Measurements from ENCODE around the gene EPN1.
A peak's percentile ranks its signal among the peaks of the same experiment; 100 is the strongest.

The EPN1 gene

DNA sequence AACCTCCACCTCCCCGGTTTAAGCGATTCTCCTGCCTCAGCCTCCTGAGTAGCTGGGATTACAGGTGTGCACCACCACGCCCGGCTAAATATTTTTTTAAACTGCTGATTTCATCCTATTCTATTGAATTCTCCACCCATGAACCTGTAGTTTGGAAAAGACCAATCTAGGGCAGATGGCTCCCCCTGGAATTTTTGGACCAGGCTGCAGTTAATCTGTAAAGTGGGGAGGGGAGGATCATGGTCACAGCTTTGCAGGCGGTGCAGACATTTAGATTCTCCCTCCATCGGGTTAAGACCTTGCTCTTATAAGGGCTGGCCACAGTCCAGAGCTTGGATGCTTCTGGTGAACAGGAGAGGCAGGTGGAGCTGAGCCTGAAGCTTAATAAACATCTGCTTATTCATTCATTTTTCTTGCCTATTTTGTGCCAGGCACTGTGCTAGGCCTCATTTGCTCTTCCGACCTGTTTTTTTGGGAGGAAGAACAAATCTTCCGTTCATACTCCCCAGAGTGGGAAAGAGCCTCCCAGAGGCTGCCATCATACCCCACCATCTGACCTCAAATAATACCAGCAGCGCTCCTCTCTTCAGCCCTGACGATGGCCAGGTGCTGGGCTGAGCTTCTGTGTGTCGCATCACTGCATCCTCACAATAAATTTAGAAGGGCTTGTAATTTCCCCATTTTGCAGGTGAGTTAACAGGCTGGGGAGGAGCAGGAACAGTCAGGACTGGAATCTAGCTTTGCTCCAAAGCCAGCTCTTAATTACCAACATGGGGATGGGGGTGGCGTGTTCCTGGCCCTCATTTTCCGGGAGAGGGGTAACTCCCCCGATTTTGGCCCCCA is 27.9 kb upstream of the EPN1 start:
- DNase-seq (ENCODE audit: low read depth in 3 of 3), result no peak

DNA sequence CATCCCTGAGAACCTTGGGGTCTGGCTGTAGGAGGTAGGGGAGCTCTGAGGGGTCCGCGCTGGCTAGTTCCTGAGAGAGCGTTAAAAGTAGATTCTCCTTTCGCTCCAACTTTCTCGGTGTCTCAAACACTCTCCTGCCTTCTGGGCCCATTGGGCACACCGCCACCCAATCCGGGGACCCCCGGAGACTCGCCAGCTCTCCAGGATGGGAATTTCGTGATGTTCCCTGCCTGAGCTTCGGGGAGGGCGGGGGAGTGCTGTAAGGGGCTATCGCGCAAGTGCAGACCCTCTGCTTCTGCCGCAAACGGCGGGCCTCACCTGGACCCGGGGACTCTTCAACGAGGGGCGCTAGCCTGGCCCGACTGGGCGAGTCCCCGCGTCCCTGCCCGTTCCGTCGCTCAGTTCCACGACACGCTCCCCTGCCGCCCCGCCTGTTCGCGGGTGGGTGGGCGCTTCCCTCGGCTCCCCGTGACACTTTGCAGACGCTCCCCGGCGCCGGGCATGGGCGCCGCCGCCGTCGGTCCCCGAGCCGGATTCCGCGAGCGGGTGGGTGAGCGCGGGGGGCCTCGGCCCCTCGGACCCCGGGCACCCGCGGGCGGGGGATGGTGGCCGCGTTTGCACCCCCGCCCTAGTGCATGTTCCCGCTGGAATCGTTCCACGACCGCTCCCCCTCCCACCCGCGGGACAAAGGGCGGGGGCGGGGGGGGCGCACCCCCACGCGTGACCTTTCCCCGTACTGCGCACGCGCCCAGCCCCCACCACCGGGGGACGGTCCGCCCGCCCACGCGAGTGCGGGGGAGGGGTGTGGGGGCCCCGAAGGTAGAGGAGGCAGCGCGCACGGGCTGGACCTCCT is 27.1 kb upstream of the EPN1 start, which contains the start of gene CCDC106:
Gene CCDC106 (plus strand): TSS at position 481 of the 853 bp plus-strand sequence. CDS start 835 bp downstream, outside the sequence.
- no peak for DNase-seq (ENCODE audit: low read depth in 3 of 3)

DNA sequence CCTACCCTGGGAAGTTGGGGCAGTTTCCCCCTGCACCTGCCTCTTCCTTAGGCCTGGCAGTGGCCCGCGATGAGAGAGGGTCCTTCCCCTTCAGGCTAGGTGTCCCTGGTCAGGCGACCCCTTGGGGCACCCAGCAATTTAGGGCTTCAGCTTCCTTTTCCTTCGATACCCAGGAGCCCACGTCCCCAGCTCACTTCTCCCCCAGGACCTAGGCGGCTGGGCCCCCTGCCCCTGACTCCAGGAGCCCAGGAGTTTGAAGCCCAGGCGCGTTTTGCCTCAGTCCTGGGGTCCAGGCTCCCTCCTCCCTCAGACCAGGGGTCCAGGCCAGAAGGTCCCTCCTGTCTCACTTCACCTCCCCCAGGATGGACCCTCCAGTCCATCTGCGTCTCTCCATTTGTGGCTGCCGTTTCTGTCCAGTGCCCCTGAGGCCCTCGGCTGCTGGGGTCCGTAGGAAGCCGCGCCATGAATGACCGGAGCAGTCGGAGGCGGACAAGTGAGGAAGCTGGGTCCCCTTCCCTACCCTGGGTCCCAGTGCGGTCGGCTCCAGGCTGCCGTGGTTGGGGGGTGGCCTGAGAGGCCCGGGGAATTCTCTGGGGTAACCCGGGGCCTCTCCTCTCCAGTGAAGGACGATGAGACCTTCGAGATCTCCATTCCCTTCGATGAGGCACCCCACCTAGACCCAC is 26.3 kb upstream of the EPN1 start:
- no peak for DNase-seq (ENCODE audit: low read depth in 3 of 3)

DNA sequence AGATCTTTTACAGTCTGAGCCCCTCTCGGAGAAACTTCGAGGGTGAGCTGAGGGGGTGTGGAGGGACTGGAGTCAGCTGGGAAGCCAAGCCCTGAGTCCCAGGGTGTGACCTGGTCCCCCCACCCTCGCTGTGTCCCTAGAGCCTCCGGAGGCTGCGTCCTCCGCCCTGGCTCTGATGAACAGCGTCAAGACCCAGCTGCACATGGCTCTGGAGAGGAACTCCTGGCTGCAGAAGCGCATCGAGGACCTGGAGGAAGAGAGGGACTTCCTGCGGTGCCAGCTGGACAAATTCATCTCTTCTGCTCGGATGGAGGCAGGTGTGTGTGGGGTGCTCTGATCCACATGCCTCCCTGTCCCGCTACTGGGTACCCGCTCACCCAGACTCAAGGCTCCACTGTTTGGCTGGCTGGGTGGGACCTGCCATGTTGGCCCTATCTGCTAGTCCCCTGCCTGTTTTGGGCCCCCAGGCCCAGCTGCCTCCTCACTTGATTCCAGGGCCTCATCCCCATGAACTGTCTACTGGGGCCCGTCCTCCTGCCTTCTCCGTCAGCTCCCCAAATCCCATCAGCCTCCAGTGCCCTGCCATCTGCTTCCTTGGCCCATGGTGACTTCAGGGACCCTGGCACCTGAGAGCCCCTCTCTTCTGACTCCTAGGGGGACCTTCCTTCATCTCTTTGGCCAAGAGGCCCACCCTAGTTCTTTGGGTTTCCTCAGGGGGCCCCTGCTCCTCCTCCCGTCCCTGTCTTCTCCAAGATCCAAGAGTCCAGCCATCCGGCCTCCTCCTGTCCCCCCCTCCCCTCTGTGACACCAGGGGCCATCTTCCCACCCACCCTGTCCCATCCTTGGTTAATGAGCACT is 25.5 kb upstream of the EPN1 start:
- DNase-seq (ENCODE audit: low read depth in 3 of 3), result no peak

DNA sequence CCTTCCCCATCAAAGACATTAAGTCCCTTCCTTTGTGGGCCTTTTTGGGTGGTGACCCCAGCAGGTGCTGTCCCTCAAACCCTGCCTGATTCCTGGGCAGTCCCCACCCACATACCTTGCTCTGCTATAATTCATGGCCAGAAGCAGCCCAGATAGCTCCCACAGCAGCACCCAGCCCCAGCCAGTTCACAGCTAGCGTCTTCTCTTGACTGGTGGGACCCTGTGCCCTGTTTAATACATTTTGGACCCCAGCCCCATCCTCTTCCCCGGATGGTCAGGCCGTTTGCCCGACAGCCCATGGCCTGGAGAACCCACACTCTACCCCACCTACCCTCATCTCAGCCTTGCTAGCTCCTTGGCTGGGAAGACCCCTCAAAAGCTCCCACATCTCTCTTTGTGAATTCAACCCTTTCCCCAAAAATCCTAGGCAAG is 24.9 kb upstream of the EPN1 start:
- no peak for DNase-seq (ENCODE audit: low read depth in 3 of 3)

DNA sequence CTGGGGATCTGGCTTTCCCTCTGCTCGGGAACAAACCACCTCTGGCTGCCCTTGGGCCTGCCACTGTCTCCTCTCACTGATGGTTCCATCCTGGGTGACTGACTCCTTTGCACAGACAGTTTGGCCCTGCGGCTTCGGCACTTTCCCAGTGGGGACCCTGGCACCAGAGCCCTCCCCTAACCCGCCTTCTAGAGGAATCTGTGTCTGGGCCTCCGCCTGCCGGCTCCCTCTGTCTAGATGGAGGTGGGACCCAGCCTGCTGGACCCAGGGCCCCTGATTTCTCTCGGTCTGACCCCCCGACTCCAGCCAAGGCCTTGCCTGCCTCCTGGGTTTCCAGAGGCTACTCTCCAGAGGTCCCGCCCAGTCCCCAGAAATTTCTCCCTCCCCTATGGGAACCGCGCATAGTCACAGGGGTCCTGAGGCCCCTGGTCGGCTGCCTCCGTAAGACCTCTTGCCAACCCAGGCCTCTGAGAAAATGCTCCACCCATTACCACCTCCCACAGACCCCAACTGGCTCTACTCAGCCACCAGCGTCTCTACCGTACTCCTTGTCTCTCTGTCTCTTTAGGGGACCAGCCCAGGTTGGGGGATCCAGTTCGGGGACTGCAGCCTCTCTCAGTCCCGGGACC is 24.3 kb upstream of the EPN1 start:
- DNase-seq (ENCODE audit: low read depth in 3 of 3), result no peak

DNA sequence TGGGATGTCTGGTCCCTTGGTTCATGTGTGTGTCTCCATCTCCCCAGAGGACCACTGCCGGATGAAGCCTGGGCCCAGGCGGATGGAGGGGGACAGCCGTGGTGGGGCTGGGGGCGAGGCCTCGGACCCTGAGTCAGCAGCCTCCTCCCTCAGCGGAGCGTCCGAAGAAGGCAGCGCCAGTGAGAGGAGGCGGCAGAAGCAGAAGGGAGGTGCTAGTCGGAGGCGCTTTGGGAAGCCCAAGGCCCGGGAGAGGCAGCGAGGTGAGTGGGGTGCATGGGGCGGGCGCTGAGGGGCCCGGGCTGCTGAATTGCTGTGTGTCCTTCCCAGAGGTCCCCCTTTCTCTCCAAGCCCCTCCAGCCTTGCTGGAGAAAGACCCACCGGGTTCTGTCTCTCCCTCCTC is 23.8 kb upstream of the EPN1 start:
- DNase-seq (ENCODE audit: low read depth in 3 of 3), result no peak

DNA sequence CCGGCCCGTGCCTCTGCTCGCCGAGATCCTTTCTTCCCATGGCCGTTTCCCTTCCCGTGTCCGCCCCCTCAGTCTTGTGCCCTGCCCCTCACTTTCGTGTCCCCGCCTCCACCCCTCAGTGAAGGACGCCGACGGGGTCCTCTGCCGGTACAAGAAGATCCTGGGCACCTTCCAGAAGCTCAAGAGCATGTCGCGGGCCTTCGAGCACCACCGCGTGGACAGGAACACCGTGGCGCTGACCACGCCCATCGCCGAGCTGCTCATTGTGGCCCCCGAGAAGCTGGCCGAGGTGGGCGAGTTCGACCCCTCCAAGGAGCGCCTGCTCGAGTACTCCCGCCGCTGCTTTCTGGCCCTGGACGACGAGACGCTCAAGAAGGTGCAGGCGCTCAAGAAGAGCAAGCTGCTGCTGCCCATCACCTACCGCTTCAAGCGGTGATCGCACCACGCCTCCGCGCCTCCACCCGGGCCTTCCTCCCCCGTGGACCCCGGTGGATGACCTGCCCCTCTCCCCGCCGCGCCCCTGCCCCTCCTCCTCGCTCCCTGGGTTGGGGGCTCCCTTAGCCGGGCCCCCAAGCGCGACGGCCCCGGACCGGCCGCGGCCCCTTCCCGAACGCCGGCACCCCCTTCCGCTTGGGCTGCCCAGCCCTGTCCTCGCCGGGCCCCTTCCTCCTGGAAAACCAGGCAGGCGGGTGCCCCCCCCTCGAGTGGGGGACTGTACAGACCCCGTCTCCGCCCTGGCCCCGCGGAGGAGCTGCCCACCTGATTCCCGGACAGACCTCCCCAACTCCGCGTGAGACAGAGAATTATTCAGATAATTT is 22.5 kb upstream of the EPN1 start:
- no peak for DNase-seq (ENCODE audit: low read depth in 3 of 3)

DNA sequence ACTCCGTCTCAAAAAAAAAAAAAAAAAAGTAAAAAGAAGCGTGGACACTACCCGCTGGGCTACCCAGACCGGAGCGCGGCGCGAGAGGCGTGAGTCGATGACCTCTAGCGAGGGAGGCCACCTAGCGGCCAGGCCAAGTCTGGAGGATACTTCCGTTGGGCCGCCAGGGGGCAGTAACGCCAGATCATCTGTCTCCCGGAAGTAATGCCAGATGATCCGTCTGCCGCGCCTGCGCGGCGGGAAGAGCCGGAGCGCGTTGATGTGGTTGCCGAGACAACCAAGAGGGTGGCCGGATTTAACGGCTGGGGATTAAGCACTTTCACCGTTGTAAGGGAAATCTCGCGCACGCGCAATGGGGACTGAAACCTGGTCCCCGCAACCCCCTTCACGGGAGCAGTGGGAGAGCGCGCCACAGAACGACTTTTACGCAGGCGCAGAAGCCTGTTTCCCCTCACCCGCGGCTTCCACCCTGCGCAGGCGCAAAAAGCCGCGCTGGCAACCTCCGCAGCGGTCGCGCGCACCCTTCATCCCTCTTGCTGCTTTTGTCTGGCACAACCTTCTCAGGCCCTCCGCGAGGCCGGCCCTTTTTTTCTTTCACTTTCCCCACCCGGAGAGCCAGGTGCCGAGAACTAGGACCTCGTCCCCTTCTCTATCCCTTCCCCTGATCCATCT is 21.2 kb upstream of the EPN1 start:
- DNase-seq (ENCODE audit: low read depth in 3 of 3), result peak; percentile 91 to 95 (median 93)

DNA sequence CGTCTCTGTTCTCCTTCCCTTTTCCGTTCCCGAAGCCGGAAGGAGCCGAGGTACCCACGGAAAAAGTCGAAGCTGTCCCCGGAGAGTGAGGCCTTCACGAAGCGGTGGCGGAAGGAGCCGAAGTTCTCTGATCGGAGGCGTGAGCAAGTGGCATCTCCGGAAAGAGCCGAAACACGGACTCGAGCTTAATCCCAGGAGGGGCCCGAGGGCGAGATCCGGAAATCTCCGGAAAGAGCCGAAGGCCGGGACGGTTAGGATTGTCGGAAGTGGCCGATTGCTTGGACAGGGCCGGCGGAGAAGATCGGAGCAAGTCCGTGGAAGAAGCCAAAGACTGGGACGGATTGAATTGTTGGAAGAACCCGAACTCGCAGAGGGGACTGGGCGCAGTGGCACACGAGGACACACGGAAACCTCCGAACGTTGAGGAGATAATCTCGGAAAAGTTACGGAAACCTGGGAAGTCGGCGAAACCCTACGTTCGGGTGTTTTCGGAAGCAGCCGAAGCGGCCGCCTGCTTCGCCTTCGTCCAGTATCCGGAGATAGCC is 20.6 kb upstream of the EPN1 start:
- DNase-seq (ENCODE audit: low read depth in 3 of 3), result peak; percentile 94 to 99 (median 99)

DNA sequence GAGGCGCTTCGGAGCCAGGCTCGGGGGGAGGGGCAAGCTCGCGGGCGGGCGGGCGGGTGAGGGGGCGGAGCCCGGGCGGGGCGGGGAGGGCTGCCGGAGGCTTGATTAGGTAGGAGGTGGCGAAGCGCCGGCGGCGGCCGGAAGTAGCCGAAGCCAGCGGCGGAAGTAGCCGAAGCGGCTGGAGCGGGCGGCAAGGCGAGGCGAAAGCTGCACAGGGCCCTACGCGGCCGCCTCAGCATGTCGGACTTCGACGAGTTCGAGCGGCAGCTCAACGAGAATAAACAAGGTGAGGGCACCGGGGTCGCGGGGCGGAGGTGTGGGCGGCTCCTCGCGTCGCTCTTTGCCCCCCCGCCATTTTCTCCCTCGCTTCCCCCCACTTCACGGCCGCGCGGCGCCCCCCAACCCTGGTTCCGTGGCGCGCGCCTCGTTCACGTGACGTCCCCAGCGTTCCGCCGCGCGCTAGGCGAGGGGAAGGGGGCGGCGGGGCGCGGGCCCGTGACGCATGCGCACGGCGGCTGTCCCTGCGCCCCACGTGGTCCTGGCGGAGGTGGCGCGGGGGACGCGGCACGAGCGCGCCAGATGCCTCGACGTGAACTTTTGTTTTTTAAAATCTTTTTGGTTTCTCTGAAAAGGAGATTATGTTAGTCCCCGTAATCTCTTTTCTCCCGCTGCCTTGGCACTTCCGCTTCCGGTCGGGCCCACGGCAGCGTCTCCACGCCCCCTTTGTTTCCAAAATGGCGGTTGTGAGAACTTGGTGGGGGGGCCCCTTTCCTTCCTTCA is 20.0 kb upstream of the EPN1 start, which contains the start of gene U2AF2:
Gene U2AF2 (plus strand): TSS at position 168 of the 780 bp plus-strand sequence. CDS start 70 bp downstream, at position 238.
- DNase-seq (ENCODE audit: low read depth in 3 of 3), result peak; percentile 93 to 96 (median 94)

DNA sequence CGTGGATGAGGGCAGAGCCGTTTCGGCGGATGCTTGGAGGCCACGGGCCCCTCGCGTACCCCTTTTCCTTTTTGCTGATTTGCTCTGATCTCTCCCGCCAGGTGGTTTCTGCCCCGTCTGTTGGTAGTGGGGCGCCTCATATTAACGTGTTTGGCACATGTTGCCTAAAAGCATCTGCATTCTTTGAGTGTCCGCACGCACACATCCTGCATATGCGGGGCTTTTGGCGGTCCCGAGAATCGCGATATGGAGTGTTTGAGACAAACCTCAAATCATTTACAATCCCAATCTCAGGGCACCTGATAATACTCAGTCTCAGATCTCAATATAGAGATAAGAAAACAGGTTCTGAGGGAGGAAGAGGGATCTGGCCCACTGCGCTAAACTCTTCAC is 19.4 kb upstream of the EPN1 start:
- no peak for DNase-seq (ENCODE audit: low read depth in 3 of 3)

DNA sequence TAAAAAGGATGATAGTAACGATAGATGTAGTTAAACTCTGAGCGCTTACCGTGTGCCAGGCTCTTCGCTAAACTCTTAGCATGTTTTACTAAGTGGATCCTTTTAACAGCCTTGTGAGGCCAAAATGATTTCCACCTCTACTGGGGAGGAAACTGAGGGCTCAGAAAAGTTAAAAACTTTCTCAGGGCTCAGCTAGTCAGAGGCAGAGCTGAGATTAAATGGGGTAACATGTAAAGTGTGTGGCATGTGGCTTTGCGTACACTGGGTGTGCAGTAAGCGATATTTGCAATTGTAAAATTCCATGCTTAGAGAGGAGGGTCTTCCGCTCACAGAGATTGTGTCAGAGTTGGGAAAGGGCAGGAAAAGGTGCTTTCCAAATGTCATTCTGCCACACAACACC is 18.5 kb upstream of the EPN1 start:
- no peak for DNase-seq (ENCODE audit: low read depth in 3 of 3)

DNA sequence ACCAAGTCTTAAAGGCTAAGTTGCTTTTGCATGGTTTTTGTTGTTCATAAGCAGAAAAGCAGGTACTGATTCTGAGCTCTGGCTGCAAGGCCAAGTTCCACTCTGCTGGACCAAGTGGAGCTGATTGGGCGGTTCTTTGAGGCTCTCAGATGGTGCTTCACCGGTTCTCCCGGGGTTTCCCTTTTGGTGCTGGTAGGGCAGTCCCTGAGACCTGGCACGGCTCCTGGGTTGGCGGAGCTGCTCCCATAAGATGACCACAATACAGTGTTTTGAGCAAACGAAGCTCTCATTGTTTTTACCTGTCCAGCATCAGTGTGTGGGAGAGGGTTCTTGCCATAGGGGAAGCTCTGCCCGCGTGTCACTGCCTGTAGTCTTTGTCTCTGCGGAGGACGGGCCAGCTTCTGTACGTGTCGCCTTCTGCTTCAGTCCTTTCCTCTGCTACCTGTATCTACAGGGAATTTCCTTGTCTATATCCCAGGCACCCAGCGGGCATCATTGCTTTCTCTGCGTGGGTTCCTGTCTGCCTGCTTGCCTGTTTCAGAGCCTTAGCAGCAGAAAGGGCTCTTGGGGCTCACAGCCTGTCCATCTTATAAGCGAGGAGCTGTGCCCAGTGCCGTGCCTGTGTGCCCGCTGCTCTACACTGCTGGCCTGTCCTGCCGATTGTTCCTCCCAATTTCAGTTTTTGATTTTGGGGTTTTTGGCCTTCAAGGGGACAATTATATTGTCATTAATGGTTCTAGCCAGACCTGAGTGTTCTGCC is 17.9 kb upstream of the EPN1 start:
- DNase-seq (ENCODE audit: low read depth in 3 of 3), result no peak

DNA sequence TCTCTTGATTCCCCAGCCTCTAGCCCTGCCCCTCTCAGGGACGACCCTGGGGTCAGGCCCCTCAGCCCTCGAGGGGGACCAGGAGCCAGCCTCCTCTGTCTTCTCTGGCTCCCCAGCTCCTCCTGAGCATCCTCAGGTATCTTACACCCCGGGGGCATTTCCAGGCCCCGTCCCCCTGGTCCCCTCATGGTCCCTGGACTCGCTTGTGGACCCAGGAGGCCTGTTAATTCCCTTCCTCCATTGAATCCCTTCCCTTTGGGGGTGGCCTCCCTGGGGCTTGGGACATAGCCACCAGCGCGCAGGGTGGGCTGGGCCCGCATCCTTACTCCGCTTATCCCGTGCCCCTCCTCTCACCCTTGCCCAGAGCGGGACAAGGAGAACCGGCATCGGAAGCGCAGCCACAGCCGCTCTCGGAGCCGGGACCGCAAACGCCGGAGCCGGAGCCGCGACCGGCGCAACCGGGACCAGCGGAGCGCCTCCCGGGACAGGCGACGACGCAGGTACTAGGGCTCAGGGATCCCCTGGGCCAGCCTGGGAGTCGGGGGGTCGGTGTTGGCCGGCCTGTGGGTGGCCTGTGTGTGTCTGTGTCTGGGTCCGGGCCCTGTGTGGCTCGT is 16.1 kb upstream of the EPN1 start:
- no peak for DNase-seq (ENCODE audit: low read depth in 3 of 3)

DNA sequence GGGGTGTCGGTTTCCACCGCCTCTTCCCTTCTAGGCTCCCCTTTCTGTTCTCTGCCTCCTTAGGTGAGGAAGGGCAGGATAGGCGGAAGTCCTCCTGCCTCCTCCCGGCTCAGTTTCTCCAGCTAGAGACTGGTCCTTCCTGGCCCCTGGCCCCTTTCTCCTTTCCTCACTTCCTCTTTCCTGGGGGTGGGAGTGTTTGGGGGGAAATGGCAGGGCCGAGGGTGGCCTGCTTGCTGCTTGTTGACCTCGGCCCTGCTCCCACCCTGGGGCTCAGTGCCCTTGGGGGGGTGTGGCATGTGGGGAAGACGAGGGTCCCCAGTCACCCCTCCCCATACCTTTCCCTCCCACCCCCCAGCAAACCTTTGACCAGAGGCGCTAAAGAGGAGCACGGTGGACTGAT is 15.2 kb upstream of the EPN1 start:
- no peak for DNase-seq (ENCODE audit: low read depth in 3 of 3)

DNA sequence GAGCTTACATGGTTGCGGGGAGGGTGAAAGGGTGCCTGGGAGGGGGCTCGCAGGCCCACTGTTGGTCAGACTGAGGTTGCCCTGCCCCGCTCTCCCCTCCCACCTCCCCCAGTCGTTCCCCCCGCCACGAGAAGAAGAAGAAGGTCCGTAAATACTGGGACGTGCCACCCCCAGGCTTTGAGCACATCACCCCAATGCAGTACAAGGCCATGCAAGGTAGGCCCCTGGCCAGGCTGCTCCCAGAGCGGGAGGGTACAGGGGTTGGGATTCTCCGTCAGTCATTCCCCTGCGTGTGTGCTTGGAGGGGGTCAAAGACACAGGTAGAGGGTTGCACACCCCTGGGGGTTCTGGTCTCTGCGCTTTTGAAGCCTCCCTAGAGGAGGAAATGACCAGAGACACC is 14.6 kb upstream of the EPN1 start:
- no peak for DNase-seq (ENCODE audit: low read depth in 3 of 3)
